SK-N-SH treated with all-trans-retinoic acid at 6 μM for 48 hours (cell line): ENCODE measurements around the gene XK.

Experiments used
- ATAC-seq: fragments of 200-7000 bp; cut with Tn5 transposase; 3 replicates; pipeline ENCODE4 v1.9.1; 2020; ENCODE audit warnings: mild to moderate bottlenecking, moderate library complexity
- ARNTL ChIP-seq: fragments of 450-650 bp; formaldehyde crosslinking; IDR thresholded peaks from 2 replicates; pipeline ENCODE4 v1.5.0; 2020; ENCODE audit warnings: low read depth, mild to moderate bottlenecking, moderate library complexity, borderline replicate concordance
- CSDC2 ChIP-seq: fragments of 250-450 bp; sonication (Bioruptor Pico); IDR thresholded peaks from 2 replicates; pipeline ENCODE4 v1.5.0; 2020; ENCODE audit warnings: mild to moderate bottlenecking, moderate library complexity
- ESRRG ChIP-seq: fragments of 250-450 bp; sonication (Bioruptor Pico); IDR thresholded peaks from 2 replicates; pipeline ENCODE4 v1.6.1; 2021; ENCODE audit warnings: mild to moderate bottlenecking
- GLIS3 ChIP-seq: fragments of 250-450 bp; sonication (Bioruptor Pico); IDR thresholded peaks from 2 replicates; pipeline ENCODE4 v1.5.0; 2020; ENCODE audit warnings: mild to moderate bottlenecking, moderate library complexity
- ISL1 ChIP-seq: fragments of 250-450 bp; sonication (Bioruptor Pico); IDR thresholded peaks from 2 replicates; pipeline ENCODE4 v2.1.2; 2022; ENCODE audit warnings: mild to moderate bottlenecking, moderate library complexity
- OSR1 ChIP-seq: fragments of 250-450 bp; sonication (Bioruptor Pico); IDR thresholded peaks from 2 replicates; pipeline ENCODE4 v1.8.0; 2022; ENCODE audit warnings: moderate library complexity, mild to moderate bottlenecking, inconsistent platforms
- PATZ1 ChIP-seq: fragments of 250-450 bp; sonication (Bioruptor Pico); IDR thresholded peaks from 2 replicates; pipeline ENCODE4 v1.8.0; 2020; ENCODE audit warnings: mild to moderate bottlenecking, moderate library complexity, borderline replicate concordance
- SNAI2 ChIP-seq: fragments of 250-450 bp; sonication (Bioruptor Pico); IDR thresholded peaks from 2 replicates; pipeline ENCODE4 v1.5.0; 2020; ENCODE audit warnings: mild to moderate bottlenecking, moderate library complexity
- TOX ChIP-seq: fragments of 250-450 bp; sonication (Bioruptor Pico); IDR thresholded peaks from 2 replicates; pipeline ENCODE4 v1.8.0; 2021; ENCODE audit warnings: mild to moderate bottlenecking, moderate library complexity, borderline replicate concordance
- TSHZ2 ChIP-seq: fragments of 250-450 bp; sonication (Bioruptor Pico); IDR thresholded peaks from 2 replicates; pipeline ENCODE4 v1.5.0; 2020; ENCODE audit warnings: mild to moderate bottlenecking, moderate library complexity
- ZFP3 ChIP-seq: fragments of 250-450 bp; sonication (Bioruptor Pico); IDR thresholded peaks from 2 replicates; pipeline ENCODE4 v1.5.0; 2020; ENCODE audit warnings: mild to moderate bottlenecking, moderate library complexity
- ZFP30 ChIP-seq: fragments of 450-650 bp; formaldehyde crosslinking; IDR thresholded peaks from 2 replicates; pipeline ENCODE4 v1.5.0; 2022; ENCODE audit warnings: mild to moderate bottlenecking, moderate library complexity
- ZNF8 ChIP-seq: fragments of 450-650 bp; formaldehyde crosslinking; IDR thresholded peaks from 2 replicates; pipeline ENCODE4 v1.5.0; 2020; ENCODE audit warnings: mild to moderate bottlenecking, moderate library complexity

The XK gene

GRCh38 chrX:37781081-37781480 is 95.5 kb downstream of the XK start:
- TF ChIP-seq ZNF8 (CRISPR knock-in tag) (no peak), GLIS3 (no peak), CSDC2 (CRISPR knock-in tag) (no peak), ISL1 (CRISPR knock-in tag) (no peak), PATZ1 (CRISPR knock-in tag) (no peak), ZFP30 (CRISPR knock-in tag) (no peak), TOX (no peak), ARNTL (CRISPR knock-in tag) (no peak), SNAI2 (CRISPR knock-in tag) (no peak), TSHZ2 (CRISPR knock-in tag) (no peak), ESRRG (CRISPR knock-in tag) (no peak), ZFP3 (no peak), OSR1 (CRISPR knock-in tag) (no peak)
- ATAC-seq: no peak
